SK-N-MC (cell line): ENCODE results near the gene OSCAR.
A peak's percentile ranks its signal among the peaks of the same experiment; 100 is the strongest.
"Not testable (repeated sequence)": the region's sequence is repeated elsewhere in the genome, so short reads cannot be mapped to it uniquely, and the experiment has no call there.

ENCODE experiments used
- DNase-seq: peaks from one replicate; pipeline ENCODE4 v3.0.0-alpha.2; 2011; ENCODE audit warnings: low read depth, low spot score
- H3K27ac ChIP-seq: fragments of 200-600 bp; sonication (generic); 2 replicates; pipeline ENCODE4 v1.5.1; 2016; ENCODE audit warnings: mixed run types
- H3K36me3 ChIP-seq: fragments of 200-600 bp; sonication (generic); 2 replicates; pipeline ENCODE4 v1.6.1; 2017; ENCODE audit warnings: antibody characterized with exemption, low read length, mixed read lengths; ENCODE audit not compliant: insufficient read depth
- H3K4me3 ChIP-seq: fragments of 200-600 bp; sonication (generic); 2 replicates; pipeline ENCODE4 v1.5.1; 2016
- H3K9ac ChIP-seq: fragments of 200-600 bp; sonication (generic); 2 replicates; pipeline ENCODE4 v1.8.0; 2017; ENCODE audit warnings: mixed run types, mixed read lengths; ENCODE audit not compliant: insufficient read length
- H3K9me3 ChIP-seq: fragments of 200-600 bp; sonication (generic); 2 replicates; pipeline ENCODE4 v1.6.1; 2017; ENCODE audit warnings: low read depth, mild to moderate bottlenecking, antibody characterized with exemption, low read length, moderate library complexity, mixed read lengths
- EZH2 ChIP-seq: fragments of 200-600 bp; sonication (generic); IDR thresholded peaks from one replicate; pipeline ENCODE4 v1.6.1; 2017; ENCODE audit warnings: antibody characterized with exemption
- FOXP2 ChIP-seq: optimal IDR thresholded peaks from 2 replicates; pipeline ENCODE3; 2011; ENCODE audit warnings: mild to moderate bottlenecking, moderate library complexity; ENCODE audit not compliant: insufficient read depth; ENCODE audit errors: extremely low read length, control extremely low read depth
- POLR2AphosphoS5 ChIP-seq: IDR thresholded peaks from 2 replicates; pipeline ENCODE4 v1.6.1; 2012; ENCODE audit warnings: mild to moderate bottlenecking, low read depth, low read length, borderline replicate concordance

OSCAR gene

GRCh38 chr19:54099190-54099902 lies 1.3 kb downstream of the OSCAR start:
- Histone ChIP-seq H3K27ac (no peak overlapping the region), H3K9me3 (no peaks in the 10 kb centered on the region), H3K4me3 (no peak overlapping the region), H3K9ac (no peak overlapping the region), H3K36me3 (no peaks in the 10 kb centered on the region)
- no peak for DNase-seq
- TF ChIP-seq POLR2AphosphoS5 (no peak), FOXP2 (no peak), EZH2 (no peak)

GRCh38 chr19:54096617-54097106 lies 3.9 kb downstream of the OSCAR start:
- Histone ChIP-seq H3K36me3 (no peaks in the 10 kb centered on the region), H3K9me3 (no peaks in the 10 kb centered on the region), H3K27ac (no peak overlapping the region), H3K9ac (no peak overlapping the region), H3K4me3 (no peak overlapping the region)
- DNase-seq: no peak
- no peak for TF ChIP-seq EZH2
- TF ChIP-seq FOXP2: no peak
- TF ChIP-seq POLR2AphosphoS5: no peak

- peak overlapping the region; percentile 43; the same call in 1 of the 2 replicates for H3K4me3 ChIP-seq
- H3K36me3 ChIP-seq, H3K9me3 ChIP-seq, DNase-seq, H3K27ac ChIP-seq, H3K9ac ChIP-seq: not testable (repeated sequence)
Measured at GRCh38 chr19:54095859-54096616, 4.6 kb downstream of the OSCAR start.

GRCh38 chr19:54095136-54095858 lies 5.3 kb downstream of the OSCAR start:
- Histone ChIP-seq H3K27ac (no peak overlapping the region), H3K9ac (no peak overlapping the region), H3K36me3 (no peaks in the 10 kb centered on the region), H3K9me3 (no peaks in the 10 kb centered on the region), H3K4me3 (peak overlapping the region; percentile 43; the same call in 1 of the 2 replicates)
- no peak for DNase-seq
- TF ChIP-seq POLR2AphosphoS5: no peak
- no peak for TF ChIP-seq FOXP2
- TF ChIP-seq EZH2: no peak

GRCh38 chr19:54094426-54095000 lies 6.1 kb downstream of the OSCAR start:
- Histone ChIP-seq H3K27ac (no peak overlapping the region), H3K9ac (no peak overlapping the region), H3K4me3 (no peak overlapping the region), H3K9me3 (no peaks in the 10 kb centered on the region), H3K36me3 (no peaks in the 10 kb centered on the region)
- DNase-seq: no peak
- TF ChIP-seq EZH2 (no peak), POLR2AphosphoS5 (no peak)

GRCh38 chr19:54084410-54084809 lies 16.2 kb downstream of the OSCAR start:
- Histone ChIP-seq H3K27ac (no peak overlapping the region), H3K9ac (no peak overlapping the region), H3K36me3 (no peaks in the 10 kb centered on the region), H3K9me3 (no peaks in the 10 kb centered on the region), H3K4me3 (no peak overlapping the region)
- DNase-seq: no peak
- TF ChIP-seq POLR2AphosphoS5 (no peak), EZH2 (no peak), FOXP2 (no peak)

GRCh38 chr19:54081032-54081431 lies 19.6 kb downstream of the OSCAR start, which contains the start of gene TARM1:
TSS of gene TARM1 (minus strand) at chr19:54081365. CDS start at chr19:54081340, 25 bp downstream.
- no peak within 1 kb of the TSS for H3K4me3 ChIP-seq
- TF ChIP-seq POLR2AphosphoS5 (no peak), FOXP2 (no peak), EZH2 (no peak)
- no peaks in the 10 kb centered on the region for H3K9me3 ChIP-seq
- no peak within 1 kb of the TSS for H3K9ac ChIP-seq
- DNase-seq: no peak
- no peaks in the 10 kb centered on the region for H3K36me3 ChIP-seq
- no peak within 1 kb of the TSS for H3K27ac ChIP-seq

- H3K9me3 ChIP-seq: no peaks in the 10 kb centered on the region
- H3K27ac ChIP-seq: no peak overlapping the region
- no peak overlapping the region for H3K4me3 ChIP-seq
- no peaks in the 10 kb centered on the region for H3K36me3 ChIP-seq
- DNase-seq: no peak
- no peak for TF ChIP-seq FOXP2
- TF ChIP-seq POLR2AphosphoS5: no peak
- no peak for TF ChIP-seq EZH2
- H3K9ac ChIP-seq: no peak overlapping the region
Measured at GRCh38 chr19:54077334-54077733, 23.3 kb downstream of the OSCAR start.
